GM12878 (cell line): ENCODE results near the gene INTS2. TPM values are rescaled to one million over a fixed set of nuclear protein-coding genes. Genes with fewer than 3 reads are reported as not detected.

Source experiments
- ATAC-seq: fragments of 200-7000 bp; cut with Tn5 transposase; 3 replicates; pipeline ENCODE4 v1.9.1; 2020; ENCODE audit warnings: mild to moderate bottlenecking, moderate library complexity
- BruUV-seq: library from RNA; stranded (reverse); fragments of 400-500 nt; replicated peaks from 2 replicates; lab custom pipeline; 2021; lab: Mats Ljungman, UMichigan
- CTCF ChIA-PET: fragments of 300-600 bp; sonication (Branson Sonifier 250); formaldehyde crosslinking; extraction: SDS; loops from one replicate; lab custom pipeline; 2021; ENCODE audit warnings: inconsistent platforms; lab: Yijun Ruan, JAX
- POLR2A ChIA-PET: fragments of 350-600 bp; formaldehyde crosslinking; extraction: SDS; loops from one replicate; lab custom pipeline; 2021; ENCODE audit warnings: inconsistent platforms; lab: Charles Lee
- RAD21 ChIA-PET: fragments of 300-600 bp; sonication (Branson Sonifier 250); formaldehyde crosslinking; loops from one replicate; lab custom pipeline; 2023; ENCODE audit warnings: antibody characterized with exemption; ENCODE audit not compliant: unreplicated experiment; lab: Charles Lee
- SMC1A ChIA-PET: fragments of 300-600 bp; sonication (Branson Sonifier 250); formaldehyde crosslinking; loops from one replicate; lab custom pipeline; 2023; ENCODE audit not compliant: unreplicated experiment, uncharacterized antibody; lab: Charles Lee
- DNase-seq: peaks from one replicate; pipeline ENCODE4 v3.0.0-alpha.2; 2011; ENCODE audit warnings: low read depth, low spot score
- FAIRE-seq: peaks from 3 replicates; lab custom pipeline; 2011; peaks lifted over from hg19 to GRCh38; lab: Jason Lieb, UNC
- H2AFZ ChIP-seq: 2 replicates; pipeline ENCODE4 v1.6.0; 2011; ENCODE audit warnings: low read depth, low read length, control low read depth; ENCODE audit not compliant: control insufficient read depth
- H3K27ac ChIP-seq: 2 replicates; pipeline ENCODE4 v1.5.1; 2011; ENCODE audit warnings: control low read depth; ENCODE audit not compliant: control insufficient read depth, insufficient read depth
- H3K27me3 ChIP-seq, 2 experiments: replicated peaks in 1 of 2; 2 replicates each; pipeline versions ENCODE4 v1.6.0 to v1.6.1; 2011; ENCODE audit warnings: low read length in 1 of 2; ENCODE audit not compliant: control insufficient read depth in 2 of 2, insufficient read depth in 2 of 2
- H3K36me3 ChIP-seq, 2 experiments: 2 replicates each; pipeline ENCODE4 v1.5.1; 2011; ENCODE audit warnings: low read length in 1 of 2; ENCODE audit not compliant: control insufficient read depth in 2 of 2, insufficient read depth in 2 of 2
- H3K4me1 ChIP-seq: 2 replicates; pipeline ENCODE4 v1.6.1; 2011; ENCODE audit warnings: mild to moderate bottlenecking, low read length, moderate library complexity, mixed read lengths; ENCODE audit not compliant: control insufficient read depth, insufficient read depth
- H3K4me2 ChIP-seq: 2 replicates; pipeline ENCODE4 v1.6.0; 2011; ENCODE audit warnings: control low read depth; ENCODE audit not compliant: control insufficient read depth, insufficient read depth
- H3K4me3 ChIP-seq: fragments of 200-600 bp; sonication (generic); 2 replicates; pipeline ENCODE4 v1.5.1; 2016
- H3K79me2 ChIP-seq: 2 replicates; pipeline ENCODE4 v1.6.0; 2011; ENCODE audit warnings: low read length; ENCODE audit not compliant: control insufficient read depth, insufficient read depth
- H3K9ac ChIP-seq: 2 replicates; pipeline ENCODE4 v1.8.0; 2011; ENCODE audit warnings: low read length, control low read depth, mixed read lengths; ENCODE audit not compliant: control insufficient read depth, insufficient read depth
- H3K9me3 ChIP-seq: replicated peaks from 3 replicates; pipeline ENCODE4 v1.5.1; 2011; ENCODE audit warnings: mild to moderate bottlenecking, low read length; ENCODE audit not compliant: control insufficient read depth, insufficient read depth
- H4K20me1 ChIP-seq: 2 replicates; pipeline ENCODE4 v1.6.0; 2011; ENCODE audit not compliant: control insufficient read depth, insufficient read depth
- NFXL1 ChIP-seq: fragments of 450-650 bp; IDR thresholded peaks from 2 replicates; pipeline ENCODE4 v1.6.1; 2017; ENCODE audit warnings: antibody characterized with exemption, mild to moderate bottlenecking, borderline replicate concordance
- SPI1 ChIP-seq: IDR thresholded peaks from 2 replicates; pipeline ENCODE4 v1.6.1; 2011; ENCODE audit warnings: low read depth, mild to moderate bottlenecking, low read length, moderate library complexity, borderline replicate concordance; ENCODE audit not compliant: insufficient read depth
- WGBS: methylation state at CpG from one replicate; pipeline ENCODE4 v1.1.6; 2016; ENCODE audit warnings: low lambda C conversion rate; ENCODE audit not compliant: insufficient replicate concordance, insufficient coverage; ENCODE audit errors: missing lambda C conversion rate; 5-methylcytosine and 5-hydroxymethylcytosine counted together
- in situ Hi-C: fragments of 300-500 bp; cut with MboI; formaldehyde crosslinking; loops from 9 replicates; pipeline ENCODE4 v1.14.3; 2018; ENCODE audit warnings: mixed read lengths
- intact Hi-C: fragments of 100-400 bp; cut with micrococcal nuclease; formaldehyde crosslinking; loops from one replicate; pipeline ENCODE4 v1.14.2; 2022; ENCODE audit not compliant: unreplicated experiment
- polyA plus RNA-seq, 11 experiments: library from polyadenylated mRNA; depleted of rRNA in 4 of 11; unstranded in 6 of 11; stranded (reverse) in 5 of 11; fragments of >200 nt; fragmentation: Nextera tagmentation in 4 of 11; fragmentation: Illumina TruSeq in 1 of 11; extraction: Ambion mirVana in 4 of 11; extraction: Trizol in 1 of 11; gene quantifications; 1 replicate in 1 of 11; 2 replicates in 10 of 11; pipeline versions ENCODE4 v1.2.1 to v1.2.3, GENCODE V29; 2011 to 2016; ENCODE audit warnings: inconsistent platforms in 2 of 11, missing spikeins in 2 of 11, low read depth in 1 of 11
- total RNA-seq, 4 experiments: library from RNA; depleted of rRNA in 3 of 4; stranded (reverse); fragments of >200 nt in 3 of 4; fragmentation: Illumina TruSeq in 1 of 4; extraction: Trizol in 1 of 4; gene quantifications; 2 replicates each; pipeline versions ENCODE4 v1.2.1 to v1.2.3, GENCODE V29; 2013 to 2021

The INTS2 gene
- total and polyA plus RNA-seq, 10 of the 15 experiments (the other 5 are each of a cell fraction or from before 2014, with no cell fraction given), result 2.8 to 22.2 (median 11.6) TPM

DNA sequence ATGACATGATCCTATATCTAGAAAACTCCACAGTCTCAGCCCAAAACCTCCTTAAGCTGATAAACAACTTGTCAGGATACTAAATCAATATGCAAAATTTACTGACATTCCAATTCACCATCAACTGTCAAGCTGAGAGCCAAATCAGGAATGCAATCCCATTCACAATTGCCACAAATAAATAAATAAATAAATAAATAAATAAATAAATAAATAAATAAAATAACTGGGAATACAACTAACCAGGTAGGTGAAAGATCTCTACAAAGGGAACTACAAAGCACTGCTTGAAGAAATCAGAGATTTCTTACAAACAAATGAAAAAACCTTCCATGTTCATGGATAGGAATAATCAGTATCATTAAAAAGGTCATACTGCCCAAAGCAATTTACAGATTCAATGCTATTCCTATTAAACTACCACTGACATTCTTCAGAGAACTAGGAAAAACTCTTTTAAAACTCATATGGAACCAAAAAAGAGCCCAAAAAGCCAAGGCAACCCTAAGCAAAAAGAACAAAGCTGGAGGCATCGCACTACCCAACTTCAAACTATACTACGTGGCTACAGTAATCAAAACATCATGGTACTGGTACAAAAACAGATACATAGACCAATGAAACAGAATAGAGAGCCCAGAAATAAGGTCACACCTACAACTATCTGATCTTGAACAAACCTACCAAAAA lies 102.2 kb downstream of the INTS2 start:
- peaks cover 9% of the 10 kb centered on the region; the same call in 2 of the 3 replicates for H3K9me3 ChIP-seq
- H3K36me3 ChIP-seq, result peaks cover 2 to 4% of the 10 kb centered on the region in 2 experiments; a peak in 2 of 4 replicates
- H3K27ac ChIP-seq, result no peak overlapping the region
- no peak overlapping the region for H3K4me2 ChIP-seq
- WGBS, result 98% methylated on average over 2 of the region's 2 CpGs
- H4K20me1 ChIP-seq, result no peaks in the 10 kb centered on the region
- ChIA-PET RAD21 (no interaction called here), CTCF (interaction anchor here (1.7 to 2.7 kb wide), 2 partner anchors 8 to 11 kb away, joined by 5 to 7 read pairs; no protein-coding TSS in a partner anchor), POLR2A (no interaction called here), SMC1A (interaction anchor here (1.1 to 1.8 kb wide), 3 partner anchors 10 to 30 kb away, joined by 3 to 6 read pairs (median 4); no protein-coding TSS in a partner anchor)
- DNase-seq, result no peak
- BruUV-seq, result no TSS peak
- in situ Hi-C loops, result no loop called here
- no peak overlapping the region for H3K9ac ChIP-seq
- TF ChIP-seq SPI1, result no peak
- TF ChIP-seq NFXL1, result peak; percentile 66
- ATAC-seq, result no peak
- intact Hi-C loops, result no loop called here
- no peaks in the 10 kb centered on the region for H3K27me3 ChIP-seq
- no peak overlapping the region for H2AFZ ChIP-seq
- no peak for FAIRE-seq
- no peaks in the 10 kb centered on the region for H3K79me2 ChIP-seq
- H3K4me1 ChIP-seq, result no peaks in the 10 kb centered on the region; the same call in 1 of the 2 replicates
- no peak overlapping the region for H3K4me3 ChIP-seq
